ENCODE measurements around the gene CYP2B6. TPM values are rescaled to one million over a fixed set of nuclear protein-coding genes. Genes with fewer than 3 reads are reported as not detected.
"Not testable (repeated sequence)": the region's sequence is repeated elsewhere in the genome, so short reads cannot be mapped to it uniquely, and the experiment has no call there.

CYP2B6 gene
- polyA plus RNA-seq, 1 donor from 2014 or later, result not detected

DNA sequence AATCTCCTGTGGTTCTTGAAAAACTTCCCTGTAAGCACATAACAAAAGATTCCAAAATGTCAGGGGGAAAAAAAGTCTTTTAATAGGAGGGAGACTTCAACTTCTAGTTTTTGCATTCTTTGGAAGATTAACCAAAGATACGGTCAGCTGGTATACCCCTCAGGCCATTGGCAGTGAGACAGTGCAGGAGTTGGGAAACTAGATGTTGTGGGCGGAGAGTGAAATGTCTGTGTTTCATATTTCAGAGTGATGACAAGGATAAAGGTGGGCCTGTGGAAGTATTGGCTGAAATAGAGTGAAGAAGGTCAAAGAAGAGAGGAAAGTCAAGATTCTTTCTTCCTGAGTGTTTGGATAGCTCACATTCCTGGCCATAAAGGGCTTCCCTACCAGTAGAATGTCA is 40.8 kb downstream of the CYP2B6 start:
- Histone ChIP-seq H3K9me3 (ENCODE audit: low read length) (no peaks in the 10 kb centered on the region), H3K27me3 (ENCODE audit: insufficient read depth, low read depth, low read length) (no peaks in the 10 kb centered on the region), H3K27ac (ENCODE audit: low read length) (no peak overlapping the region), H3F3A (ENCODE audit: insufficient read depth, low read length, poor library complexity, severe bottlenecking) (no peaks in the 10 kb centered on the region), H3K79me2 (replicated peaks; ENCODE audit: insufficient read depth, low read length) (no peaks in the 10 kb centered on the region), H3K9ac (ENCODE audit: low read length) (no peak overlapping the region), H2AFZ (ENCODE audit: low read depth, low read length) (no peak overlapping the region), H3K9me2 (ENCODE audit: insufficient read depth, low read length) (no peaks in the 10 kb centered on the region), H3K4me3 (ENCODE audit: low read length) (no peak overlapping the region), H3K36me3 (ENCODE audit: insufficient read depth, low read length) (no peaks in the 10 kb centered on the region), H3K4me2 (ENCODE audit: low read length) (no peak overlapping the region), H4K20me1 (ENCODE audit: insufficient read depth) (no peaks in the 10 kb centered on the region)
- TF ChIP-seq POLR2AphosphoS5 (IDR thresholded peaks at IDR 0.05) (no peak), TAF1 (IDR thresholded peaks at IDR 0.05; ENCODE audit: low read depth) (no peak), RAD21 (conservative IDR thresholded peaks at IDR 0.05) (no peak), MXI1 (conservative IDR thresholded peaks at IDR 0.05; ENCODE audit: poor library complexity, severe bottlenecking) (no peak), SMC3 (conservative IDR thresholded peaks at IDR 0.05; ENCODE audit: poor library complexity) (no peak), EP300 (conservative IDR thresholded peaks at IDR 0.05; ENCODE audit: poor library complexity, severe bottlenecking) (no peak)
- TF ChIP-seq, protein P1, sequence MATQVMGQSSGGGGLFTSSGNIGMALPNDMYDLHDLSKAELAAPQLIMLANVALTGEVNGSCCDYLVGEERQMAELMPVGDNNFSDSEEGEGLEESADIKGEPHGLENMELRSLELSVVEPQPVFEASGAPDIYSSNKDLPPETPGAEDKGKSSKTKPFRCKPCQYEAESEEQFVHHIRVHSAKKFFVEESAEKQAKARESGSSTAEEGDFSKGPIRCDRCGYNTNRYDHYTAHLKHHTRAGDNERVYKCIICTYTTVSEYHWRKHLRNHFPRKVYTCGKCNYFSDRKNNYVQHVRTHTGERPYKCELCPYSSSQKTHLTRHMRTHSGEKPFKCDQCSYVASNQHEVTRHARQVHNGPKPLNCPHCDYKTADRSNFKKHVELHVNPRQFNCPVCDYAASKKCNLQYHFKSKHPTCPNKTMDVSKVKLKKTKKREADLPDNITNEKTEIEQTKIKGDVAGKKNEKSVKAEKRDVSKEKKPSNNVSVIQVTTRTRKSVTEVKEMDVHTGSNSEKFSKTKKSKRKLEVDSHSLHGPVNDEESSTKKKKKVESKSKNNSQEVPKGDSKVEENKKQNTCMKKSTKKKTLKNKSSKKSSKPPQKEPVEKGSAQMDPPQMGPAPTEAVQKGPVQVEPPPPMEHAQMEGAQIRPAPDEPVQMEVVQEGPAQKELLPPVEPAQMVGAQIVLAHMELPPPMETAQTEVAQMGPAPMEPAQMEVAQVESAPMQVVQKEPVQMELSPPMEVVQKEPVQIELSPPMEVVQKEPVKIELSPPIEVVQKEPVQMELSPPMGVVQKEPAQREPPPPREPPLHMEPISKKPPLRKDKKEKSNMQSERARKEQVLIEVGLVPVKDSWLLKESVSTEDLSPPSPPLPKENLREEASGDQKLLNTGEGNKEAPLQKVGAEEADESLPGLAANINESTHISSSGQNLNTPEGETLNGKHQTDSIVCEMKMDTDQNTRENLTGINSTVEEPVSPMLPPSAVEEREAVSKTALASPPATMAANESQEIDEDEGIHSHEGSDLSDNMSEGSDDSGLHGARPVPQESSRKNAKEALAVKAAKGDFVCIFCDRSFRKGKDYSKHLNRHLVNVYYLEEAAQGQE (IDR thresholded peaks at IDR 0.05; ENCODE audit: borderline replicate concordance), result no peak
- TF ChIP-seq, protein P2, sequence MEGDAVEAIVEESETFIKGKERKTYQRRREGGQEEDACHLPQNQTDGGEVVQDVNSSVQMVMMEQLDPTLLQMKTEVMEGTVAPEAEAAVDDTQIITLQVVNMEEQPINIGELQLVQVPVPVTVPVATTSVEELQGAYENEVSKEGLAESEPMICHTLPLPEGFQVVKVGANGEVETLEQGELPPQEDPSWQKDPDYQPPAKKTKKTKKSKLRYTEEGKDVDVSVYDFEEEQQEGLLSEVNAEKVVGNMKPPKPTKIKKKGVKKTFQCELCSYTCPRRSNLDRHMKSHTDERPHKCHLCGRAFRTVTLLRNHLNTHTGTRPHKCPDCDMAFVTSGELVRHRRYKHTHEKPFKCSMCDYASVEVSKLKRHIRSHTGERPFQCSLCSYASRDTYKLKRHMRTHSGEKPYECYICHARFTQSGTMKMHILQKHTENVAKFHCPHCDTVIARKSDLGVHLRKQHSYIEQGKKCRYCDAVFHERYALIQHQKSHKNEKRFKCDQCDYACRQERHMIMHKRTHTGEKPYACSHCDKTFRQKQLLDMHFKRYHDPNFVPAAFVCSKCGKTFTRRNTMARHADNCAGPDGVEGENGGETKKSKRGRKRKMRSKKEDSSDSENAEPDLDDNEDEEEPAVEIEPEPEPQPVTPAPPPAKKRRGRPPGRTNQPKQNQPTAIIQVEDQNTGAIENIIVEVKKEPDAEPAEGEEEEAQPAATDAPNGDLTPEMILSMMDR (IDR thresholded peaks at IDR 0.05; ENCODE audit: poor library complexity, severe bottlenecking), result no peak

DNA sequence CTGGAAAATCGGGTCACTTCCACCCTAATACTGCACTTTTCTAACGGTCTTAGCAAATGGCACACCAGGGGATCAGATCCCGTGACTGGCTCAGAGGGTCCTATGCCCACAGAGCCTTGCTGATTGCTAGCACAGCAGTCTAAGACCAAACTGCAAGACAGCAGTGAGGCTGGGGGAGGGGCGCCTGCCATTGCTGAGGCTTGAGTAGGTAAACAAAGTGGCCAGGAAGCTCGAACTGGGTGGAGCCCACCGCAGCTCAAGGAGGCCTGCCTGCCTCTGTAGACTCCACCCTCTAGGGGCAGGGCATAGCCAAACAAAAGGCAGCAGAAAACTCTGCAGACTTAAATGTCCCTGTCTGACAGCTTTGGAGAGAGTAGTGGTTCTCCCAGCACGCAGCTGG is 42.2 kb downstream of the CYP2B6 start:
- H3K4me2 ChIP-seq (ENCODE audit: low read length); H3K9me3 ChIP-seq (ENCODE audit: low read length): not testable (repeated sequence)

DNA sequence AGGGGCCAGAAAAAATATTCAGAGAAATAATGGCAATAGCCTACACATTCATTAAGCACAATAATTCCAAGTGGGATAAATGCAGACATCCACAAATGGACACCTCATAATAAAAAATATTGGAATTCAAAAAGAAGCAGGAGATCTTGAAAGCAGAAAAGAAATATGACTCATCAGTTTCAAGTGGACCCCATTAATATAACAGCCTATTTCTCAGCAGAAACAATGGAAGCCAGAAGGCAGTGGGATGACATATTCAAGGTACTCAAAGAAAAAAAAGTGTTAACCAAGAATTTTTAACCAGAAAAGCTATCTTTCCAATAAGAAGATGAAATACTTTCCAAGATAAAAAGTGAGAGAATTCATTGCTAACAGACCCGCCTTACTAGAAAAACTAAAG is 48.7 kb downstream of the CYP2B6 start:
- Histone ChIP-seq H3K36me3 (ENCODE audit: insufficient read depth, low read length) (no peaks in the 10 kb centered on the region), H3K4me2 (ENCODE audit: low read length) (no peak overlapping the region), H3F3A (ENCODE audit: insufficient read depth, low read length, poor library complexity, severe bottlenecking) (no peaks in the 10 kb centered on the region), H3K79me2 (replicated peaks; ENCODE audit: insufficient read depth, low read length) (no peaks in the 10 kb centered on the region), H4K20me1 (ENCODE audit: insufficient read depth) (no peaks in the 10 kb centered on the region), H3K9me3 (ENCODE audit: low read length) (no peaks in the 10 kb centered on the region), H3K27ac (ENCODE audit: low read length) (no peak overlapping the region), H3K27me3 (ENCODE audit: insufficient read depth, low read depth, low read length) (no peaks in the 10 kb centered on the region), H2AFZ (ENCODE audit: low read depth, low read length) (no peak overlapping the region), H3K9me2 (ENCODE audit: insufficient read depth, low read length) (no peaks in the 10 kb centered on the region), H3K9ac (ENCODE audit: low read length) (no peak overlapping the region), H3K4me3 (ENCODE audit: low read length) (no peak overlapping the region)
- TF ChIP-seq MXI1 (conservative IDR thresholded peaks at IDR 0.05; ENCODE audit: poor library complexity, severe bottlenecking), result no peak
- TF ChIP-seq, protein P2 (IDR thresholded peaks at IDR 0.05; ENCODE audit: poor library complexity, severe bottlenecking), result no peak
- no peak for TF ChIP-seq SMC3 (conservative IDR thresholded peaks at IDR 0.05; ENCODE audit: poor library complexity)
- no peak for TF ChIP-seq POLR2AphosphoS5 (IDR thresholded peaks at IDR 0.05)
- TF ChIP-seq, protein P1 (IDR thresholded peaks at IDR 0.05; ENCODE audit: borderline replicate concordance), result no peak
- no peak for TF ChIP-seq EP300 (conservative IDR thresholded peaks at IDR 0.05; ENCODE audit: poor library complexity, severe bottlenecking)

More for the DNA sequence above, 42.2 kb downstream of the CYP2B6 start:
- not testable (repeated sequence) for H3K27ac ChIP-seq (ENCODE audit: low read length); H3K9me2 ChIP-seq (ENCODE audit: insufficient read depth, low read length); H3K27me3 ChIP-seq (ENCODE audit: insufficient read depth, low read depth, low read length); H2AFZ ChIP-seq (ENCODE audit: low read depth, low read length); H3F3A ChIP-seq (ENCODE audit: insufficient read depth, low read length, poor library complexity, severe bottlenecking); H3K36me3 ChIP-seq (ENCODE audit: insufficient read depth, low read length); H3K4me3 ChIP-seq (ENCODE audit: low read length); H3K9ac ChIP-seq (ENCODE audit: low read length); H3K79me2 ChIP-seq (replicated peaks; ENCODE audit: insufficient read depth, low read length); H4K20me1 ChIP-seq (ENCODE audit: insufficient read depth)
